ENCODE data around the gene TSHZ2. TPM values are rescaled to one million over a fixed set of nuclear protein-coding genes. Genes with fewer than 3 reads are reported as not detected.

The TSHZ2 gene
- total and polyA plus RNA-seq, 9 of the 15 experiments (the other 6 are each of a cell fraction or from before 2014, with no cell fraction given): 0.03 to 0.20 (median 0.05) TPM; not detected in 4

DNA sequence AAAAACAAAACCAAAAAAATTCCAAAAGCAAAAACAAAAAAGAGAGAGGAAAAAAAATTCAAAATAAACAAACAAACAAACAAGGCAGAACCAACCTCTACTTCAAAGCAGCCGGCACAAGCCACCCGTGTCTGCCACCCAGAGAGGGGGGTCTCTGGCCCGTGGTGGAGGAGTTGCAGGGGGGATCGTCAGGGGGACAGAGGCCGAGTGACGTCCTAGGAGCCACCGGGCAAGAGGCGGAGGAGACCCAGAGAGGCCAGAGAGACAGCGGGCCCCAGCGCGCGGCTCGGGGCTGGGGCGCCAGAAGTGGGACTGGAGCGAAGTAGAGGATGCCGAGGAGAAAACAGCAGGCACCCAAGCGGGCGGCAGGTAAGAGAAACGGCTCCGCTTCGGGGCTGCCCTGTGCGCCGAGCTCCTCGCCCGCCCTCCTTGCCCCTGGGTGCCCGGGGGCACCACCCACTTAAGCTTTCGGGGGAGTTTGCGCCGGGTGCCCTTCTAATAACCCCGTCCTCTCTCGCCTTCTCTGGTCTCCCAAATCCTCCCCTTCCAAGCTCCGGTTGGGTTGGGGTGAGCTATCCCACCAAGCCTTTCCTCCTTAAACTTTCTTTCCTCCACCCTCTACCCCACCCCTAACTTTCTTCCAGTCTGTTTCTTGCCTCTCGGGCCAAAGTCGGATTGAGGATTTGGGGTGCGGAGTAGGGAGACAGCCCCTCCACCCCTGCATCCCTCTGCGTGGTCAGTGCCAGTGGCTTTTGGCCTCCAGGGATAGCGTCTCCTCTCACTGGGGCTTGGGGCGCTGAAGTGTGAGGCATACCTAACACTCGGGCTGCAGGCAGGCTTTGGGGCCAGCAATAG is 1.0 kb downstream of the TSHZ2 start:
- DNase-seq (ENCODE audit: extremely low read depth in 1 of 4, low spot score in 3 of 4): no peak
- no TSS peak for BruUV-seq (replicated peaks)
- no peak for ATAC-seq
- ChIA-PET CTCF (ENCODE audit: low intra/inter-chr PET ratio) (no interaction called here), POLR2A (no interaction called here)
- H3K36me3 ChIP-seq (ENCODE audit: control insufficient read depth, insufficient read depth, low read length): no peaks in the 10 kb centered on the region
- no peak for FAIRE-seq
- H3K4me1 ChIP-seq (replicated peaks in 1 of 2; ENCODE audit: control insufficient read depth in 2 of 2, insufficient read depth in 2 of 2, low read length in 2 of 2): peaks cover 0 to 9% of the 10 kb centered on the region in 2 experiments; a peak in 2 of 5 replicates
- no peaks in the 10 kb centered on the region for H3K9me1 ChIP-seq (ENCODE audit: control insufficient read depth, insufficient read depth, low read length)
- no peaks in the 10 kb centered on the region for H4K20me1 ChIP-seq (replicated peaks; ENCODE audit: control insufficient read depth, insufficient read depth, low read length)
- H3K27me3 ChIP-seq (ENCODE audit: control insufficient read depth in 2 of 2, insufficient read depth in 2 of 2, low read length in 2 of 2): peaks cover 3 to 17% of the 10 kb centered on the region in 2 experiments; a peak in 4 of 5 replicates
- no peak for TF ChIP-seq E2F3 (CRISPR knock-in tag; IDR thresholded peaks at IDR 0.05)
- TF ChIP-seq, protein P1, sequence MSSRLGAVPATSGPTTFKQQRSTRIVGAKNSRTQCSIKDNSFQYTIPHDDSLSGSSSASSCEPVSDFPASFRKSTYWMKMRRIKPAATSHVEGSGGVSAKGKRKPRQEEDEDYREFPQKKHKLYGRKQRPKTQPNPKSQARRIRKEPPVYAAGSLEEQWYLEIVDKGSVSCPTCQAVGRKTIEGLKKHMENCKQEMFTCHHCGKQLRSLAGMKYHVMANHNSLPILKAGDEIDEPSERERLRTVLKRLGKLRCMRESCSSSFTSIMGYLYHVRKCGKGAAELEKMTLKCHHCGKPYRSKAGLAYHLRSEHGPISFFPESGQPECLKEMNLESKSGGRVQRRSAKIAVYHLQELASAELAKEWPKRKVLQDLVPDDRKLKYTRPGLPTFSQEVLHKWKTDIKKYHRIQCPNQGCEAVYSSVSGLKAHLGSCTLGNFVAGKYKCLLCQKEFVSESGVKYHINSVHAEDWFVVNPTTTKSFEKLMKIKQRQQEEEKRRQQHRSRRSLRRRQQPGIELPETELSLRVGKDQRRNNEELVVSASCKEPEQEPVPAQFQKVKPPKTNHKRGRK (tag; IDR thresholded peaks at IDR 0.05): 0 out of 2 replicates have a peak, but pooled peaks have one; percentile 24
- no peaks in the 10 kb centered on the region for H3K9me3 ChIP-seq (replicated peaks; ENCODE audit: control insufficient read depth, insufficient read depth, low read depth, low read length)
- H3K27ac ChIP-seq (ENCODE audit: extremely low read depth, low read depth, low read length): no peak overlapping the region
- no peak overlapping the region for H3K4me2 ChIP-seq (ENCODE audit: insufficient read depth, low read length)
- no peak overlapping the region for H2AFZ ChIP-seq (ENCODE audit: low read depth, low read length)
- intact Hi-C loops (cut with micrococcal nuclease) (no loop called here), in situ Hi-C loops (cut with MboI) (no loop called here)
- WGBS (ENCODE audit: insufficient coverage, low coverage, missing lambda C conversion rate): 15% methylated on average over 22 of the region's 39 CpGs
- no peaks in the 10 kb centered on the region for H3K79me2 ChIP-seq (ENCODE audit: control insufficient read depth, insufficient read depth, low read length)
- no peak overlapping the region for H3K9ac ChIP-seq (ENCODE audit: insufficient read depth in 1 of 2, low read depth in 2 of 2, low read length in 2 of 2)
- no peak overlapping the region for H3K4me3 ChIP-seq

DNA sequence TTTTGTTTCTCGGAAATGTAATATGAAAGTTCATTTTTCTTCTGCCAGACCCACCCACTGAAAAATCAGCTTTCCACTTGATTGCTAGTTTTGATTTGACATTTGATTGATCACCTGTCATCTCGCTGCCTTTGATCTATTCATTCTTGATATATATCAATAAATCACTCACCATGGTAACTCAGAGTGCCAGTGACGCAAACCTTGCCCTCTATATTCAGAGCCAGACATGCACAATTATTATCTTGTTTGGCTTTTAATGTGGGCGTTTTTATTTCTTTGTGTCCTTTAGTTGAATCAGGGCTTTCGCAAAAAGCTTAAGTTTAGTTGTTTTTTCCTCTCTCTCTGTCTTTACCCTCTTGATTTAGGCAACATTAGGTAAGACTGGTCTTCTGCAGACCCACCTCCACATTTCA is 2.0 kb downstream of the TSHZ2 start:
- Histone ChIP-seq H3K4me2 (ENCODE audit: insufficient read depth, low read length) (no peak overlapping the region), H3K9ac (ENCODE audit: insufficient read depth in 1 of 2, low read depth in 2 of 2, low read length in 2 of 2) (no peak overlapping the region), H3K36me3 (ENCODE audit: control insufficient read depth, insufficient read depth, low read length) (no peaks in the 10 kb centered on the region), H4K20me1 (replicated peaks; ENCODE audit: control insufficient read depth, insufficient read depth, low read length) (no peaks in the 10 kb centered on the region), H3K27ac (ENCODE audit: extremely low read depth, low read depth, low read length) (no peak overlapping the region), H3K9me3 (replicated peaks; ENCODE audit: control insufficient read depth, insufficient read depth, low read depth, low read length) (no peaks in the 10 kb centered on the region), H3K4me3 (no peak overlapping the region), H3K9me1 (ENCODE audit: control insufficient read depth, insufficient read depth, low read length) (no peaks in the 10 kb centered on the region), H2AFZ (ENCODE audit: low read depth, low read length) (no peak overlapping the region), H3K4me1 (replicated peaks in 1 of 2; ENCODE audit: control insufficient read depth in 2 of 2, insufficient read depth in 2 of 2, low read length in 2 of 2) (peaks cover 0 to 9% of the 10 kb centered on the region in 2 experiments; a peak in 2 of 5 replicates), H3K27me3 (ENCODE audit: control insufficient read depth in 2 of 2, insufficient read depth in 2 of 2, low read length in 2 of 2) (peaks cover 3 to 17% of the 10 kb centered on the region in 2 experiments; a peak in 4 of 5 replicates), H3K79me2 (ENCODE audit: control insufficient read depth, insufficient read depth, low read length) (no peaks in the 10 kb centered on the region)
- intact Hi-C loops (cut with micrococcal nuclease): no loop called here
- ChIA-PET CTCF (ENCODE audit: low intra/inter-chr PET ratio) (no interaction called here), POLR2A (no interaction called here)
- FAIRE-seq (no peak), ATAC-seq (no peak), DNase-seq (ENCODE audit: extremely low read depth in 1 of 4, low spot score in 3 of 4) (no peak)
- WGBS (ENCODE audit: insufficient coverage, low coverage, missing lambda C conversion rate): 2% methylated on average over 5 of the region's 5 CpGs
- in situ Hi-C loops (cut with MboI): no loop called here
- no TSS peak for BruUV-seq (replicated peaks)
- TF ChIP-seq DDX20 (tag; IDR thresholded peaks at IDR 0.05; ENCODE audit: low read depth) (no peak), PBX2 (CRISPR knock-in tag; IDR thresholded peaks at IDR 0.05; ENCODE audit: low read depth) (no peak), PBX2 (tag; conservative IDR thresholded peaks at IDR 0.05; ENCODE audit: low read depth) (peak; percentile 69), ZNF398 (CRISPR knock-in tag; IDR thresholded peaks at IDR 0.05) (no peak), PHTF2 (CRISPR knock-in tag; IDR thresholded peaks at IDR 0.05) (no peak), MEIS2 (IDR thresholded peaks at IDR 0.05; ENCODE audit: partially characterized antibody) (peak; percentile 67)
